ENCODE data around the gene POLA1. TPM values are rescaled to one million over a fixed set of nuclear protein-coding genes. Genes with fewer than 3 reads are reported as not detected.

POLA1 gene
- polyA plus RNA-seq, 1 donor = 10.4 TPM

DNA sequence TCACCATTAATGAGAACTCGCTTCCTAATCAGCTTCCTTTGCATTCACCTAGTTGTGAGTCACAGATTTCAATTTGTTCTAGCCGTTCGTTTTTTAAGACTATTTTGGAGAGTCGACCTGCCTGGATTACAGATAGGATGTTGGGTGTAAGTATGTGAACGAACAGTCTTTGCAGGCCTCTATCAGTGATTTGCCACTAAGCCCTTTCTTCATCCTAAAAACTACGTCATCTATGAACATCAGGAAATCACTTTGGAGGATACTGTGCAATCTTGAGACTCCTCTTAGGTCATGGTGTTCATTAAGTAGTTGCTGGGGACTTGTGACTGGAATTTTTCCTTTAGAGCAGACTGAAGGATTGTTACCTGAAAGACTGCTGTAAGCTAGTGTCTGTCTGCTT lies 1.1 kb downstream of the POLA1 start:
- Histone ChIP-seq H3K27ac (ENCODE audit: low read length) (no peak overlapping the region), H3K9me3 (ENCODE audit: control insufficient read depth, low read depth, low read length) (no peaks in the 10 kb centered on the region), H3K36me3 (ENCODE audit: control insufficient read depth, insufficient read depth, low read length) (no peaks in the 10 kb centered on the region), H3K4me1 (ENCODE audit: control insufficient read depth, insufficient read depth, low read length) (no peaks in the 10 kb centered on the region), H3K4me3 (ENCODE audit: low read length) (no peak overlapping the region), H3K27me3 (ENCODE audit: control insufficient read depth, insufficient read depth, low read length) (no peaks in the 10 kb centered on the region)
- no peak for DNase-seq
- no CpG with 5 or more reads among the region's 6 CpGs for WGBS (ENCODE audit: insufficient coverage, low lambda C conversion rate)

DNA sequence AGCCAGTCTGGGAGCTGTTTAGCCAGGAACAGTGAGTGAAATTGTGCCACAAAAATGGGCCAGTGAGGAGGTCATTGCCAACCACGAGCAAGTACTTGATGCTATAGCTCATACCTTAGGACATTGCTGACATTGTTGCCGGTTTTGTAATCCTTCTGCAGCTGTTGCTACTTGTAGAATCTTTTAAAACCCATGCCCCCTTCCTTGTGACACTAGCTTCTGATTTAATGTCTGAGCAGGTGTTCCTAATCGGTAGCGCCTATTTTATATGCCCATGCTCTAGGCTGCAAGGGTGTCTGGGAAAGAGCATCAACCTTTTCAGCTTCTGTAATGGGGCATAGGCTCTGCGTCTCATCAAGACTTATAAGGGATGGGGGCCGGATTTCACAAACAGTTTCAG lies 2.6 kb downstream of the POLA1 start:
- Histone ChIP-seq H3K27ac (ENCODE audit: low read length) (no peak overlapping the region), H3K4me1 (ENCODE audit: control insufficient read depth, insufficient read depth, low read length) (no peaks in the 10 kb centered on the region), H3K4me3 (ENCODE audit: low read length) (no peak overlapping the region), H3K36me3 (ENCODE audit: control insufficient read depth, insufficient read depth, low read length) (peaks cover 2% of the 10 kb centered on the region), H3K9me3 (ENCODE audit: control insufficient read depth, low read depth, low read length) (no peaks in the 10 kb centered on the region), H3K27me3 (ENCODE audit: control insufficient read depth, insufficient read depth, low read length) (no peaks in the 10 kb centered on the region)
- DNase-seq = no peak
- WGBS (ENCODE audit: insufficient coverage, low lambda C conversion rate) = no CpG with 5 or more reads among the region's 6 CpGs

DNA sequence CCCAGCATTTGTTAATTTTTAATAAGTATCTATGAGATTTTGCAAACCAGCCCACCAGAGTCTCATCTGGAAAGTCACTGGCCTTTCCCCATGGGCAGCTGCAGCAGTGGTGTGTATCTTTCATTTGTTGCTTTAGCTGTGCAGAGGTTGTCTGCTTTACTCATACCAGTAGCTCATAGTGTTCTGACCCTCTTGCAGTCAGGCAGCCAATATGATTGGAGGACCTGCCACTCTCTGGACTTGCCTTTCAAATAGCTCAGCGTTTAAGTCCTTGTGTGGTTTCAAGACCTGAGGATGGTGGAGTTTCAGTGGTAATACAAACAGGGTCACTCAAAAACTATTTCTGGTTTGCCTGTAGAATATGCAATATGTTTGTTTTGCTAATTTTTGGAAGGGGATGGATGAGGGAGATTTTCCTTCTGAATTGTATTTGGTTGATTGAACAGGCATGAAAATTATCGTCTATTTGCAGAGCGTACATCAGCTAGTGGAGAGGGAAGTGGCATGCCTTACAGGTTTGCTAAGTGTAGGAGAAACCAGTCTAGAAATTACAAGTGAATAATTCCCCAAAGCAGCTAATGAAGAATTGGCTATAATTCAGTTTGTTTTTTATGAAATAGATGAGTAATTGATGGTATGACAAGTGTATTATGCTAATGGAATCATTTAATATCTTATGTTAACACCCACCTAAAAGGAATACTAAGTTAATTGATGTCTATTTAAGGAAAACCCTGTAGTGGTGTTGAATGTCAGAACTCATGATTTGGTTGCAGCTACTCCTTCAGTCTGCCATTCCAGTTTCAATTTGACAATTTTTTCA lies 8.9 kb downstream of the POLA1 start:
- WGBS (ENCODE audit: insufficient coverage, low lambda C conversion rate) = no CpG with 5 or more reads among the region's 3 CpGs
- Histone ChIP-seq H3K9me3 (ENCODE audit: control insufficient read depth, low read depth, low read length) (no peaks in the 10 kb centered on the region), H3K36me3 (ENCODE audit: control insufficient read depth, insufficient read depth, low read length) (peaks cover 16% of the 10 kb centered on the region), H3K4me1 (ENCODE audit: control insufficient read depth, insufficient read depth, low read length) (no peaks in the 10 kb centered on the region), H3K4me3 (ENCODE audit: low read length) (no peak overlapping the region), H3K27ac (ENCODE audit: low read length) (no peak overlapping the region), H3K27me3 (ENCODE audit: control insufficient read depth, insufficient read depth, low read length) (no peaks in the 10 kb centered on the region)
- no peak for DNase-seq

DNA sequence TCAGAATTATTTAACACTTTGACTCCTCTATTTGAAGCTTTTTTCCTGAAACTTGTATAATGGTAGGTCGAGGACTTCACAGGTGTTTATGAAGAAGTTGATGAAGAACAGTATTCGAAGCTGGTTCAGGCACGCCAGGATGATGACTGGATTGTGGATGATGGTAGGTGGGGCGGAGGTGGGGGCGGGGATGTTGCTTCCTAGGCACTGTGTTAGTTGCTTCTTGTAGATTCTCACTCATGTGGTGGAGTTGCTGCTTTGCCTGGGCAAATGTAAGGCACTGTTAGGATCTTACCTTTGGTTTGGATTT lies 9.4 kb downstream of the POLA1 start:
- H3K4me1 ChIP-seq (ENCODE audit: control insufficient read depth, insufficient read depth, low read length) = no peaks in the 10 kb centered on the region
- H3K4me3 ChIP-seq (ENCODE audit: low read length) = no peak overlapping the region
- no peak for DNase-seq
- peaks cover 16% of the 10 kb centered on the region for H3K36me3 ChIP-seq (ENCODE audit: control insufficient read depth, insufficient read depth, low read length)
- H3K9me3 ChIP-seq (ENCODE audit: control insufficient read depth, low read depth, low read length) = no peaks in the 10 kb centered on the region
- H3K27me3 ChIP-seq (ENCODE audit: control insufficient read depth, insufficient read depth, low read length) = no peaks in the 10 kb centered on the region
- no CpG with 5 or more reads among the region's 5 CpGs for WGBS (ENCODE audit: insufficient coverage, low lambda C conversion rate)
- H3K27ac ChIP-seq (ENCODE audit: low read length) = no peak overlapping the region

DNA sequence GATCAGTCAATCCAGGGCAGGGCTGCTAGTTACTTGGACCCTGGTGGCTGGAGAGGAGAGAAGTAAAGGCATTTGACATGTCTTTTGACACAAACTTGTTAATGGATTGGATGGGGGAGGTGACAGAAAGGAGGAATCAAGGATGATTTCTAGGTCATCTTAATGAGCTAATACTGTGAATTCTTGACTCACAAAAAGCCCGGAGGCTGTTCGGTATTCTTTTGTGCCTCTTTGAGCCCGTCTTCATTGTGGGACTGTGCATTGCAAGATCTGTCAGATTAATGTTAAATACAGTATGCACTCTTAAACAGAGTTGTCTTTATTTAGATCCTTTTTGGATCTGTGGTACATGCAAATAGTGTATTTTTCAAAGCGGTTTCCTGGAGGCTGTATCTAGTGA lies 25.1 kb downstream of the POLA1 start:
- H3K27me3 ChIP-seq (ENCODE audit: control insufficient read depth, insufficient read depth, low read length) = no peaks in the 10 kb centered on the region
- no peaks in the 10 kb centered on the region for H3K4me1 ChIP-seq (ENCODE audit: control insufficient read depth, insufficient read depth, low read length)
- H3K4me3 ChIP-seq (ENCODE audit: low read length) = no peak overlapping the region
- no CpG with 5 or more reads among the region's 4 CpGs for WGBS (ENCODE audit: insufficient coverage, low lambda C conversion rate)
- no peaks in the 10 kb centered on the region for H3K9me3 ChIP-seq (ENCODE audit: control insufficient read depth, low read depth, low read length)
- DNase-seq = no peak
- peaks cover 33% of the 10 kb centered on the region for H3K36me3 ChIP-seq (ENCODE audit: control insufficient read depth, insufficient read depth, low read length)
- H3K27ac ChIP-seq (ENCODE audit: low read length) = no peak overlapping the region

- no peak for DNase-seq
- Histone ChIP-seq H3K36me3 (ENCODE audit: control insufficient read depth, insufficient read depth, low read length) (peaks cover 30% of the 10 kb centered on the region), H3K27me3 (ENCODE audit: control insufficient read depth, insufficient read depth, low read length) (no peaks in the 10 kb centered on the region), H3K4me3 (ENCODE audit: low read length) (no peak overlapping the region), H3K9me3 (ENCODE audit: control insufficient read depth, low read depth, low read length) (no peaks in the 10 kb centered on the region), H3K27ac (ENCODE audit: low read length) (no peak overlapping the region), H3K4me1 (ENCODE audit: control insufficient read depth, insufficient read depth, low read length) (no peaks in the 10 kb centered on the region)
- WGBS (ENCODE audit: insufficient coverage, low lambda C conversion rate) = no CpG with 5 or more reads among the region's 3 CpGs
Measured at GRCh38 chrX:24720036-24720435, 26.3 kb downstream of the POLA1 start.

DNA sequence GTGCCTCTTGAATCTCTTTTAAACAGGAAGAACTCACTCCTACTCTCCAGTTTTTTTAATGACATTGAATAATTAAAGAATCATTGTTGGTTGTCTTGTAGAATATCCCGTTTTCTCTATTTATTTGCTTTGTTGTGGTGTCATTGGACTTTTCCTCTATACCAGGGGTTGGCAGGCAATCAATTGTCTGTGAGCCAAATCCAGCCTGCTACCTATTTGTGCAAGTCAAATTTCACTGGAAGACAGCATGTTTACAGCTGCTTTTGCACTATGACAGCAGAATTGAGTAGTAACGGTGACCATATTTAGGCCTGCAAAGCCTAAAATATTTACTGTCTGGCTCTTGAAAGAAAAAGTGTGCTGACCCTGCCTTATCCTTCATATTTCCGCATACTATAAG lies 34.8 kb downstream of the POLA1 start:
- Histone ChIP-seq H3K4me3 (ENCODE audit: low read length) (no peak overlapping the region), H3K36me3 (ENCODE audit: control insufficient read depth, insufficient read depth, low read length) (peaks cover 9% of the 10 kb centered on the region), H3K27ac (ENCODE audit: low read length) (no peak overlapping the region), H3K4me1 (ENCODE audit: control insufficient read depth, insufficient read depth, low read length) (no peaks in the 10 kb centered on the region), H3K27me3 (ENCODE audit: control insufficient read depth, insufficient read depth, low read length) (no peaks in the 10 kb centered on the region), H3K9me3 (ENCODE audit: control insufficient read depth, low read depth, low read length) (no peaks in the 10 kb centered on the region)
- WGBS (ENCODE audit: insufficient coverage, low lambda C conversion rate) = no CpG with 5 or more reads among the region's 3 CpGs
- DNase-seq = no peak

DNA sequence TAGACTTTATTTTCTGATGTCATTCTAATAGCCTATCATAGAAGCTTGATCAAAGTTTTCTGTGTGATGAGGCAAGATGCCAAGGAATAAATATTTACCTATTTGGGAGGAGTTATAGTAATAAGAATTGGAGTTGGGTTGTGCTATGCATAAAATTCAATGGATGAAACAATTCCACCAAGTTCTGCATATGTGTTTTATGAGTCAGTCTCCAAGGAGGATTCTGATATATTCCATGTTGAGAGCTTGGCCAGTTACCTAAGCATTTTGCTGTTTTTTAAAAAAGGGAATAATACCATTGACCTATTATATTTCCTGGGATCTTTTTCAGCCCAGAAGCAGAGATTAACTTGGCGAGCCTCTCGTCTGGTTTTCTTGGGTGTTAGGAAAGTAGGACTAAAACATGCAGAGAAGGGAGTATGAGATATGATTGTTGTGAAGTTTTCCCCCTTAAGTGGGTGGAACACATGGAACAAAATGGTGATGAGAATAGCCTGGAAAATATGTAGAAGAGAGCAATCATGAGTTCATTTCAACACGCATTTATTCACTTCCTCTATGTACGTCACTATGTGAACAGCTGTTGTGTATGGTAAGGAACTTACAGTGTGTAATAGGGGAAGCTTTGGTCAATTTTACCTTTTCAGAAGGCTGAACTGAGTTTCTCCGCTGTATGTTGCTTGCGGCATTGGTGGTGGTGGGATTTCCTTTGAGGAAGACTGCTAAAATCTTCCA lies 39.2 kb downstream of the POLA1 start:
- no peak overlapping the region for H3K27ac ChIP-seq (ENCODE audit: low read length)
- H3K9me3 ChIP-seq (ENCODE audit: control insufficient read depth, low read depth, low read length) = no peaks in the 10 kb centered on the region
- H3K27me3 ChIP-seq (ENCODE audit: control insufficient read depth, insufficient read depth, low read length) = no peaks in the 10 kb centered on the region
- no CpG with 5 or more reads among the region's 6 CpGs for WGBS (ENCODE audit: insufficient coverage, low lambda C conversion rate)
- no peak overlapping the region for H3K4me3 ChIP-seq (ENCODE audit: low read length)
- DNase-seq = no peak
- H3K4me1 ChIP-seq (ENCODE audit: control insufficient read depth, insufficient read depth, low read length) = no peaks in the 10 kb centered on the region
- H3K36me3 ChIP-seq (ENCODE audit: control insufficient read depth, insufficient read depth, low read length) = peaks cover 8% of the 10 kb centered on the region

GRCh38 chrX:24741330-24741729 lies 47.6 kb downstream of the POLA1 start:
- no peak overlapping the region for H3K27ac ChIP-seq (ENCODE audit: low read length)
- H3K4me3 ChIP-seq (ENCODE audit: low read length) = no peak overlapping the region
- 80% methylated on average over 1 of the region's 3 CpGs for WGBS (ENCODE audit: insufficient coverage, low lambda C conversion rate)
- H3K9me3 ChIP-seq (ENCODE audit: control insufficient read depth, low read depth, low read length) = no peaks in the 10 kb centered on the region
- no peaks in the 10 kb centered on the region for H3K4me1 ChIP-seq (ENCODE audit: control insufficient read depth, insufficient read depth, low read length)
- H3K27me3 ChIP-seq (ENCODE audit: control insufficient read depth, insufficient read depth, low read length) = no peaks in the 10 kb centered on the region
- no peak for DNase-seq
- peaks cover 7% of the 10 kb centered on the region for H3K36me3 ChIP-seq (ENCODE audit: control insufficient read depth, insufficient read depth, low read length)

DNA sequence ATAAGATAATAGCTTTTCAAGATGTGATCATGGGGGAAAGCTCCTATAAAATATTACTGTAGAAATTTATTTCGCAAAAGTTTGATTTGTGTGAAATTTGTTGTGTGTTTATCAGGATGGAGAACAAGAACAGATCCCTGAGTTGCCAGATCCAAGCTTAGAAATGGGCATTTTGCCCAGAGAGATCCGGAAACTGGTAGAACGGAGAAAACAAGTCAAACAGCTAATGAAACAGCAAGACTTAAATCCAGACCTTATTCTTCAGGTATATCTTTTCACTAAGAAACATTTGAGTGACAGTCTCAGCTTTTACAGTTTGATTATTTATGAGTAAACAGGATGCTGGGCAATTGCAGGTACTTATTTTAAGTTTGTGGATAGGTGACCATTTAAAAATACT lies 54.5 kb downstream of the POLA1 start:
- no peaks in the 10 kb centered on the region for H3K9me3 ChIP-seq (ENCODE audit: control insufficient read depth, low read depth, low read length)
- no peak overlapping the region for H3K27ac ChIP-seq (ENCODE audit: low read length)
- H3K4me3 ChIP-seq (ENCODE audit: low read length) = no peak overlapping the region
- no peak for DNase-seq
- H3K36me3 ChIP-seq (ENCODE audit: control insufficient read depth, insufficient read depth, low read length) = peaks cover 4% of the 10 kb centered on the region
- no peaks in the 10 kb centered on the region for H3K27me3 ChIP-seq (ENCODE audit: control insufficient read depth, insufficient read depth, low read length)
- no CpG with 5 or more reads among the region's 3 CpGs for WGBS (ENCODE audit: insufficient coverage, low lambda C conversion rate)
- H3K4me1 ChIP-seq (ENCODE audit: control insufficient read depth, insufficient read depth, low read length) = no peaks in the 10 kb centered on the region

- no peak overlapping the region for H3K27ac ChIP-seq (ENCODE audit: low read length)
- H3K27me3 ChIP-seq (ENCODE audit: control insufficient read depth, insufficient read depth, low read length) = no peaks in the 10 kb centered on the region
- H3K36me3 ChIP-seq (ENCODE audit: control insufficient read depth, insufficient read depth, low read length) = peaks cover 4% of the 10 kb centered on the region
- H3K4me1 ChIP-seq (ENCODE audit: control insufficient read depth, insufficient read depth, low read length) = no peaks in the 10 kb centered on the region
- no CpG with 5 or more reads among the region's 2 CpGs for WGBS (ENCODE audit: insufficient coverage, low lambda C conversion rate)
- H3K9me3 ChIP-seq (ENCODE audit: control insufficient read depth, low read depth, low read length) = no peaks in the 10 kb centered on the region
- no peak for DNase-seq
- H3K4me3 ChIP-seq (ENCODE audit: low read length) = no peak overlapping the region
Measured at GRCh38 chrX:24759786-24760185, 66.1 kb downstream of the POLA1 start.
